PC-9 (cell line): ENCODE results near the gene RALGPS2.

ENCODE experiments used
- EZH2 ChIP-seq: fragments of 200-600 bp; sonication (generic); IDR thresholded peaks from 2 replicates; pipeline ENCODE4 v1.8.0; 2017; ENCODE audit warnings: antibody characterized with exemption, low read depth
- TF ChIP-seq, protein P1 (sequence below): fragments of 200-600 bp; sonication (generic); conservative IDR thresholded peaks from 2 replicates; pipeline ENCODE4 v1.6.1; 2017; ENCODE audit warnings: mixed run types, antibody characterized with exemption, mild to moderate bottlenecking, moderate library complexity

- TF ChIP-seq, protein P1, sequence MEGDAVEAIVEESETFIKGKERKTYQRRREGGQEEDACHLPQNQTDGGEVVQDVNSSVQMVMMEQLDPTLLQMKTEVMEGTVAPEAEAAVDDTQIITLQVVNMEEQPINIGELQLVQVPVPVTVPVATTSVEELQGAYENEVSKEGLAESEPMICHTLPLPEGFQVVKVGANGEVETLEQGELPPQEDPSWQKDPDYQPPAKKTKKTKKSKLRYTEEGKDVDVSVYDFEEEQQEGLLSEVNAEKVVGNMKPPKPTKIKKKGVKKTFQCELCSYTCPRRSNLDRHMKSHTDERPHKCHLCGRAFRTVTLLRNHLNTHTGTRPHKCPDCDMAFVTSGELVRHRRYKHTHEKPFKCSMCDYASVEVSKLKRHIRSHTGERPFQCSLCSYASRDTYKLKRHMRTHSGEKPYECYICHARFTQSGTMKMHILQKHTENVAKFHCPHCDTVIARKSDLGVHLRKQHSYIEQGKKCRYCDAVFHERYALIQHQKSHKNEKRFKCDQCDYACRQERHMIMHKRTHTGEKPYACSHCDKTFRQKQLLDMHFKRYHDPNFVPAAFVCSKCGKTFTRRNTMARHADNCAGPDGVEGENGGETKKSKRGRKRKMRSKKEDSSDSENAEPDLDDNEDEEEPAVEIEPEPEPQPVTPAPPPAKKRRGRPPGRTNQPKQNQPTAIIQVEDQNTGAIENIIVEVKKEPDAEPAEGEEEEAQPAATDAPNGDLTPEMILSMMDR = no peak
- no peak for TF ChIP-seq EZH2
These were observed 67.3 kb downstream of the RALGPS2 start for GRCh38 chr1:178792394-178792793.
